Vagina (tissue), 2 donors: Measurements from ENCODE around the gene CTBP2. TPM values are rescaled to one million over a fixed set of nuclear protein-coding genes. Genes with fewer than 3 reads are reported as not detected.
A peak's percentile ranks its signal among the peaks of the same experiment; 100 is the strongest.

Experiments used
- DNase-seq, 2 donors: peaks; one replicate each; pipeline ENCODE4 v3.0.0-alpha.2; 2017; ENCODE audit errors: extremely low spot score in 2 of 2
- H3K27ac ChIP-seq: fragments of 200-600 bp; sonication (generic); one replicate; pipeline ENCODE4 v1.5.1; 2019
- H3K27me3 ChIP-seq: fragments of 200-600 bp; sonication (generic); one replicate; pipeline ENCODE4 v1.5.1; 2019
- H3K36me3 ChIP-seq, 2 donors: fragments of 200-600 bp; sonication (generic); one replicate each; pipeline ENCODE4 v1.5.1; 2017 to 2019
- H3K4me1 ChIP-seq: fragments of 200-600 bp; sonication (generic); one replicate; pipeline ENCODE4 v1.5.1; 2019
- H3K4me3 ChIP-seq, 2 donors: fragments of 200-600 bp; sonication (generic); 1 replicate in 1 of 2; 2 replicates in 1 of 2; pipeline ENCODE4 v1.5.1; 2016 to 2019
- H3K9me3 ChIP-seq: fragments of 200-600 bp; sonication (generic); one replicate; pipeline ENCODE4 v1.5.1; 2019
- CTCF ChIP-seq, 3 experiments: fragments of 450-650 bp in 2 of 3; fragments of 200-600 bp in 1 of 3; sonication (generic) in 1 of 3; IDR thresholded peaks; one replicate each; pipeline ENCODE4 v1.5.1; 2017 to 2019; ENCODE audit warnings: antibody characterized with exemption in 3 of 3, mild to moderate bottlenecking in 2 of 3, moderate library complexity in 2 of 3
- POLR2A ChIP-seq, 2 donors: fragments of 450-650 bp; IDR thresholded peaks; one replicate each; pipeline ENCODE4 v1.6.1; 2017; ENCODE audit warnings: antibody characterized with exemption in 2 of 2, mild to moderate bottlenecking in 2 of 2, moderate library complexity in 2 of 2
- POLR2AphosphoS5 ChIP-seq, 2 donors: sonication (generic); formaldehyde crosslinking; IDR thresholded peaks; one replicate each; pipeline ENCODE4 v1.9.0; 2017; ENCODE audit warnings: antibody characterized with exemption in 2 of 2, mild to moderate bottlenecking in 2 of 2, low read depth in 1 of 2; ENCODE audit not compliant: insufficient read depth in 1 of 2
- intact Hi-C: fragments of 100-400 bp; cut with DNase I; formaldehyde crosslinking; loops from one replicate; pipeline ENCODE4 v1.15.1; 2023
- total RNA-seq: library from RNA; depleted of rRNA; stranded (reverse); fragments of >200 nt; gene quantifications from one replicate; pipeline ENCODE4 v1.2.3, GENCODE V29; 2016

Gene CTBP2
- total RNA-seq, 1 donor from 2014 or later, result 74.4 TPM

- TF ChIP-seq CTCF (IDR thresholded peaks at IDR 0.05) (no peak), POLR2A (IDR thresholded peaks at IDR 0.05) (no peak), POLR2AphosphoS5 (IDR thresholded peaks at IDR 0.05; ENCODE audit: insufficient read depth in 1 of 2, low read depth in 1 of 2) (no peak)
- Histone ChIP-seq H3K36me3 (peaks cover 0 to 12% of the 10 kb centered on the region in 2 donors), H3K27ac (no peak overlapping the region), H3K4me1 (peaks cover 73% of the 10 kb centered on the region), H3K27me3 (no peaks in the 10 kb centered on the region), H3K4me3 (no peak overlapping the region), H3K9me3 (no peaks in the 10 kb centered on the region)
- DNase-seq, result no peak
- intact Hi-C loops, result no loop called here
These were observed 33.3 kb downstream of the CTBP2 start for GRCh38 chr10:125127110-125127509.

- H3K36me3 ChIP-seq, result peaks cover 0 to 5% of the 10 kb centered on the region in 2 donors
- peaks cover 76% of the 10 kb centered on the region for H3K4me1 ChIP-seq
- DNase-seq, result no peak
- no peak overlapping the region for H3K4me3 ChIP-seq
- intact Hi-C loops, result no loop called here
- no peaks in the 10 kb centered on the region for H3K9me3 ChIP-seq
- TF ChIP-seq POLR2AphosphoS5 (IDR thresholded peaks at IDR 0.05; ENCODE audit: insufficient read depth in 1 of 2, low read depth in 1 of 2) (no peak), POLR2A (IDR thresholded peaks at IDR 0.05) (no peak), CTCF (IDR thresholded peaks at IDR 0.05) (no peak)
- no peak overlapping the region for H3K27ac ChIP-seq
- H3K27me3 ChIP-seq, result no peaks in the 10 kb centered on the region
These were observed 34.2 kb downstream of the CTBP2 start for GRCh38 chr10:125125951-125126735.

- Histone ChIP-seq H3K9me3 (no peaks in the 10 kb centered on the region), H3K4me3 (no peak overlapping the region), H3K27me3 (no peaks in the 10 kb centered on the region), H3K36me3 (no peaks in the 10 kb centered on the region), H3K4me1 (peaks cover 89% of the 10 kb centered on the region), H3K27ac (no peak overlapping the region)
- intact Hi-C loops, result no loop called here
- TF ChIP-seq CTCF (IDR thresholded peaks at IDR 0.05), result no peak
- TF ChIP-seq POLR2A (IDR thresholded peaks at IDR 0.05), result no peak
- TF ChIP-seq POLR2AphosphoS5 (IDR thresholded peaks at IDR 0.05; ENCODE audit: insufficient read depth in 1 of 2, low read depth in 1 of 2), result no peak
- DNase-seq, result no peak
These were observed 35.5 kb downstream of the CTBP2 start for GRCh38 chr10:125124907-125125306.

- Histone ChIP-seq H3K27ac (peak overlapping the region; percentile 79), H3K4me3 (peak overlapping the region in 1 of 2 donors; percentile 16), H3K27me3 (no peaks in the 10 kb centered on the region), H3K9me3 (no peaks in the 10 kb centered on the region), H3K4me1 (peaks cover 87% of the 10 kb centered on the region), H3K36me3 (no peaks in the 10 kb centered on the region)
- intact Hi-C loops, result no loop called here
- TF ChIP-seq POLR2A (IDR thresholded peaks at IDR 0.05), result no peak
- TF ChIP-seq POLR2AphosphoS5 (IDR thresholded peaks at IDR 0.05; ENCODE audit: insufficient read depth in 1 of 2, low read depth in 1 of 2), result no peak
- TF ChIP-seq CTCF (IDR thresholded peaks at IDR 0.05), result no peak
- DNase-seq, result no peak
These were observed 36.3 kb downstream of the CTBP2 start for GRCh38 chr10:125124115-125124487.

- intact Hi-C loops, result no loop called here
- Histone ChIP-seq H3K9me3 (no peaks in the 10 kb centered on the region), H3K27me3 (no peaks in the 10 kb centered on the region), H3K36me3 (no peaks in the 10 kb centered on the region), H3K27ac (peak overlapping the region; percentile 79), H3K4me1 (peaks cover 88% of the 10 kb centered on the region), H3K4me3 (peak overlapping the region in 1 of 2 donors; percentile 16)
- no peak for DNase-seq
- TF ChIP-seq POLR2A (IDR thresholded peaks at IDR 0.05) (no peak), POLR2AphosphoS5 (IDR thresholded peaks at IDR 0.05; ENCODE audit: insufficient read depth in 1 of 2, low read depth in 1 of 2) (peak; percentile 55 to 68)
These were observed 36.8 kb downstream of the CTBP2 start for GRCh38 chr10:125123476-125124114.
